ENCODE data around the gene PLPP2.

PLPP2 gene

GRCh38 chr19:328025-328505, 36.9 kb upstream of the PLPP2 start:
- Histone ChIP-seq H3K27ac (ENCODE audit: low read depth, low read length) (no peak overlapping the region), H3K36me3 (ENCODE audit: control insufficient read depth, insufficient read depth, low read length) (peaks cover 87% of the 10 kb centered on the region), H3K9ac (ENCODE audit: low read length) (no peak overlapping the region), H3K4me3 (ENCODE audit: low read depth, low read length) (no peak overlapping the region), H3K4me1 (ENCODE audit: control insufficient read depth, insufficient read depth, low read length) (no peaks in the 10 kb centered on the region), H3K27me3 (ENCODE audit: control insufficient read depth, insufficient read depth, low read length) (no peaks in the 10 kb centered on the region), H3K9me3 (ENCODE audit: control insufficient read depth, insufficient read depth, low read depth, low read length) (peaks cover 26% of the 10 kb centered on the region)

DNA sequence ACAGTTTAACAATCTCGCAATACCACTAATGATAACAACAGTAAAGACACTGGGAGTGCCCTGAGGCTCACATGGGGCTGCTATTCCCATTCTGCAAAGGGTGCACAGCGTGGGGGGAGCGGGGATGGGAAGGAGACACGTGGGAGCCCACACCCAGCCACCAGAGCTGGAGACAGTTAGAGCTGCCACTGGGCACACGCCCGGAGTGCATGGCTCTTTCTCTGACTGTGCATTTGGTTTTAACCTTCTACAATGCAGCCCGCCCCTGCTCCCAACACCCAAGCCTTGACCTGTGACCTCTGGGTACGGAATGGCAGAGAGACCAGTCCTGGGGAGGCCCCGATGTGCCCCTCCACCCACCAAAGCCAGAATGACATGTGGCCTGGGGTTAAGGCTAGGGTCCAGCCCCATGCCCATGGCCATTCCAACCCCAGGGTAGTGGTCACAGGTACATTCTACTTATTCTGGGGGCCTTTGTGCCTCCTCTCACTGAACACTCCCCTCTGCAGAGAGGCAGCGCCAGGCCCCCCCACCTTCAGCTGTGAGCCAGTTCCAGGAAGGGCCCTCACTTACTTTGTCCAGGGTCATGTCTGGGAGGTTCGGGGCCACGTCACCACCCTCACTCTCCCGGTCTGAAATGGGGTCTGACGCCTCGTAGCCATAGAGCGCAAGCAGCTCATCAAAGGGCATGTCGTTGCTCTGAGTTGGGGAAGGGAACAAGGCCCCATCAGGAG, 36.3 kb upstream of the PLPP2 start:
- Histone ChIP-seq H3K9me3 (ENCODE audit: control insufficient read depth, insufficient read depth, low read depth, low read length) (peaks cover 32% of the 10 kb centered on the region), H3K36me3 (ENCODE audit: control insufficient read depth, insufficient read depth, low read length) (peaks cover 93% of the 10 kb centered on the region), H3K9ac (ENCODE audit: low read length) (no peak overlapping the region), H3K27me3 (ENCODE audit: control insufficient read depth, insufficient read depth, low read length) (no peaks in the 10 kb centered on the region), H3K4me1 (ENCODE audit: control insufficient read depth, insufficient read depth, low read length) (no peaks in the 10 kb centered on the region), H3K4me3 (ENCODE audit: low read depth, low read length) (no peak overlapping the region), H3K27ac (ENCODE audit: low read depth, low read length) (no peak overlapping the region)

GRCh38 chr19:326871-327270, 35.7 kb upstream of the PLPP2 start:
- no peak overlapping the region for H3K9ac ChIP-seq (ENCODE audit: low read length)
- no peak overlapping the region for H3K27ac ChIP-seq (ENCODE audit: low read depth, low read length)
- H3K27me3 ChIP-seq (ENCODE audit: control insufficient read depth, insufficient read depth, low read length): no peaks in the 10 kb centered on the region
- H3K4me3 ChIP-seq (ENCODE audit: low read depth, low read length): no peak overlapping the region
- peaks cover 35% of the 10 kb centered on the region for H3K9me3 ChIP-seq (ENCODE audit: control insufficient read depth, insufficient read depth, low read depth, low read length)
- H3K4me1 ChIP-seq (ENCODE audit: control insufficient read depth, insufficient read depth, low read length): no peaks in the 10 kb centered on the region
- peaks cover 99% of the 10 kb centered on the region for H3K36me3 ChIP-seq (ENCODE audit: control insufficient read depth, insufficient read depth, low read length)

DNA sequence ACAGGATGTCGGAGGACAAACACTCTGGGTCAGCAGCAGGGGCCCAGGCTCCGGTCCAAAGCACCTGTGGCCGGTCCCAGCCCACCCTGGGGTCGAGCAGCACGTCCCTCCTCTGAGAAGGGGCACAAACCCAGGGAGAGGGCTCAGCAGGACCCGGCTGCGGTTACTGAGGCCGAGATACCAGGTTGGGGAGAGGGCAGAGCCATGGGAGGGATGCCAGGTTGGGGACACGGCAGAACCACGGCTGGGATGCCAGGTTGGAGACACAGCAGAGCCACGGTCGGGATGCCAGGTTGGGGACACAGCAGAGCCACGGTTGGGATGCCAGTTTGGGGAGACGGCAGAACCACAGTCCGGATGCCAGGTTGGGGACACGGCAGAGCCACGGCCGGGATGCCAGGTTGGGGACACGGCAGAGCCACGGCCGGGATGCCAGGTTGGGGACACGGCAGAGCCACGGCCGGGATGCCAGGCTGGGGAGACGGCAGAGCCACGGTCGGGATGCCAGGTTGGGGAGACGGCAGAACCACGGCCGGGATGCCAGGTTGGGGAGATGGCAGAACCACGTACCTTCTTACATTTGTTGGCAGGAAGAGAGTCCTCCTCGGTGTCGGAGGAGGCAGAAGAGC, 34.8 kb upstream of the PLPP2 start:
- no peaks in the 10 kb centered on the region for H3K4me1 ChIP-seq (ENCODE audit: control insufficient read depth, insufficient read depth, low read length)
- peaks cover 36% of the 10 kb centered on the region for H3K9me3 ChIP-seq (ENCODE audit: control insufficient read depth, insufficient read depth, low read depth, low read length)
- no peaks in the 10 kb centered on the region for H3K27me3 ChIP-seq (ENCODE audit: control insufficient read depth, insufficient read depth, low read length)
- no peak overlapping the region for H3K27ac ChIP-seq (ENCODE audit: low read depth, low read length)
- peaks cover 98% of the 10 kb centered on the region for H3K36me3 ChIP-seq (ENCODE audit: control insufficient read depth, insufficient read depth, low read length)
- H3K9ac ChIP-seq (ENCODE audit: low read length): no peak overlapping the region
- H3K4me3 ChIP-seq (ENCODE audit: low read depth, low read length): no peak overlapping the region

- no peak overlapping the region for H3K4me3 ChIP-seq (ENCODE audit: low read depth, low read length)
- H3K27me3 ChIP-seq (ENCODE audit: control insufficient read depth, insufficient read depth, low read length): no peaks in the 10 kb centered on the region
- H3K36me3 ChIP-seq (ENCODE audit: control insufficient read depth, insufficient read depth, low read length): peaks cover 98% of the 10 kb centered on the region
- no peaks in the 10 kb centered on the region for H3K4me1 ChIP-seq (ENCODE audit: control insufficient read depth, insufficient read depth, low read length)
- peaks cover 40% of the 10 kb centered on the region for H3K9me3 ChIP-seq (ENCODE audit: control insufficient read depth, insufficient read depth, low read depth, low read length)
- H3K27ac ChIP-seq (ENCODE audit: low read depth, low read length): no peak overlapping the region
- no peak overlapping the region for H3K9ac ChIP-seq (ENCODE audit: low read length)
These were observed 34.2 kb upstream of the PLPP2 start for GRCh38 chr19:325173-325936.

DNA sequence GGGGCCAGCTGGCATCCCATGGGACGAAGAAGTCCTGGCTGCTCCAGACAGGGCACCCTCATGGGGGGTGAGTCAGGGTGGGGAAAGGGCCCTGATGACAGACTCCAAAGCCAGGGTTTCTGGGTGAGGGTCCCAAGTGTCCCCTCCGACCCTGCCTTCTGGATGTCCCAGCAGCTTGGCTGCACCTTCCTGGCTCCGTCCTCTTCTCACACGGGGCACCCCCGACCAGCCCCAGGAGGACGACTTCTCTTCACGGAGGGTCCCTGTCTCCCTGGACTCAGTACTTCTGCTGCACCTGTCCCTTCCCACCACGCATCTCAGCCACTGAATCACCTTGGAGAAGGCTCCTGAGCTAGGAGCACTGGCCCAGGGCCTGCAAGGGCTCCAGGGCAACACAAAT, 33.5 kb upstream of the PLPP2 start:
- Histone ChIP-seq H3K9me3 (ENCODE audit: control insufficient read depth, insufficient read depth, low read depth, low read length) (peaks cover 40% of the 10 kb centered on the region), H3K27me3 (ENCODE audit: control insufficient read depth, insufficient read depth, low read length) (no peaks in the 10 kb centered on the region), H3K36me3 (ENCODE audit: control insufficient read depth, insufficient read depth, low read length) (peaks cover 98% of the 10 kb centered on the region)

DNA sequence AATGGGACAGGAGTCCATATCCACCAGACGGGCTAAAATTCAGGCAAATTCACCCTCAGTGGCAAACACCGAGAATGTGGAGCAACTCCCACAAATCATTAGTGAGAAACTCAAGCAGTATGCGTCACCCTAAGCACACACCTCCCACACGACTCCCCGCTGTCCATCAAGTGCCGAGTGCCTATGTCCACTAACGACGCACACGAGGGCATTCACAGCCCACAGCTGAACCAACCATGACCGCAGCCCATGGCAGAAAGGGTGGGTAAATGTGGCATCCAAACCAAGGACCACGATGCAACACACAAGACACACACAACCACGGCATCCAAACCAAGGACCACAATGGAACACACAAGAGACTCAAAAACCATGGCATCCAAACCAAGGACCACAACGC, 31.4 kb upstream of the PLPP2 start:
- Histone ChIP-seq H3K9me3 (ENCODE audit: control insufficient read depth, insufficient read depth, low read depth, low read length) (peaks cover 39% of the 10 kb centered on the region), H3K27me3 (ENCODE audit: control insufficient read depth, insufficient read depth, low read length) (no peaks in the 10 kb centered on the region), H3K4me3 (ENCODE audit: low read depth, low read length) (no peak overlapping the region), H3K36me3 (ENCODE audit: control insufficient read depth, insufficient read depth, low read length) (peaks cover 94% of the 10 kb centered on the region), H3K4me1 (ENCODE audit: control insufficient read depth, insufficient read depth, low read length) (no peaks in the 10 kb centered on the region), H3K27ac (ENCODE audit: low read depth, low read length) (no peak overlapping the region), H3K9ac (ENCODE audit: low read length) (no peak overlapping the region)

More for the DNA sequence above, 33.5 kb upstream of the PLPP2 start:
- no peaks in the 10 kb centered on the region for H3K4me1 ChIP-seq (ENCODE audit: control insufficient read depth, insufficient read depth, low read length)
- no peak overlapping the region for H3K4me3 ChIP-seq (ENCODE audit: low read depth, low read length)
- H3K27ac ChIP-seq (ENCODE audit: low read depth, low read length): no peak overlapping the region
- H3K9ac ChIP-seq (ENCODE audit: low read length): no peak overlapping the region

DNA sequence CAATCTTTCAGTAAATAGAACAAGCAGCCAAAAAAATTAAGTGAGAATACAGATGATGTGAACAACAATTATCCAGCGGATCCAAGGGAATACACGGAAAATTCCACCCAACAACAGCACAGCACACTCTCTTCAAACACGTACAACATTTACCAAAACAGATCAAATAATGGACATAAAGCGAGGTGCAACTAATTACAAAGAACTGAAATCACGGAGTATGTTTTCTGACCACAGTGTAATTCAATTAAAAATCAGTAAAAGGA, 27.2 kb upstream of the PLPP2 start:
- Histone ChIP-seq H3K4me1 (ENCODE audit: control insufficient read depth, insufficient read depth, low read length) (no peaks in the 10 kb centered on the region), H3K36me3 (ENCODE audit: control insufficient read depth, insufficient read depth, low read length) (peaks cover 87% of the 10 kb centered on the region), H3K27me3 (ENCODE audit: control insufficient read depth, insufficient read depth, low read length) (no peaks in the 10 kb centered on the region), H3K9ac (ENCODE audit: low read length) (no peak overlapping the region), H3K4me3 (ENCODE audit: low read depth, low read length) (no peak overlapping the region), H3K27ac (ENCODE audit: low read depth, low read length) (no peak overlapping the region), H3K9me3 (ENCODE audit: control insufficient read depth, insufficient read depth, low read depth, low read length) (peaks cover 34% of the 10 kb centered on the region)

DNA sequence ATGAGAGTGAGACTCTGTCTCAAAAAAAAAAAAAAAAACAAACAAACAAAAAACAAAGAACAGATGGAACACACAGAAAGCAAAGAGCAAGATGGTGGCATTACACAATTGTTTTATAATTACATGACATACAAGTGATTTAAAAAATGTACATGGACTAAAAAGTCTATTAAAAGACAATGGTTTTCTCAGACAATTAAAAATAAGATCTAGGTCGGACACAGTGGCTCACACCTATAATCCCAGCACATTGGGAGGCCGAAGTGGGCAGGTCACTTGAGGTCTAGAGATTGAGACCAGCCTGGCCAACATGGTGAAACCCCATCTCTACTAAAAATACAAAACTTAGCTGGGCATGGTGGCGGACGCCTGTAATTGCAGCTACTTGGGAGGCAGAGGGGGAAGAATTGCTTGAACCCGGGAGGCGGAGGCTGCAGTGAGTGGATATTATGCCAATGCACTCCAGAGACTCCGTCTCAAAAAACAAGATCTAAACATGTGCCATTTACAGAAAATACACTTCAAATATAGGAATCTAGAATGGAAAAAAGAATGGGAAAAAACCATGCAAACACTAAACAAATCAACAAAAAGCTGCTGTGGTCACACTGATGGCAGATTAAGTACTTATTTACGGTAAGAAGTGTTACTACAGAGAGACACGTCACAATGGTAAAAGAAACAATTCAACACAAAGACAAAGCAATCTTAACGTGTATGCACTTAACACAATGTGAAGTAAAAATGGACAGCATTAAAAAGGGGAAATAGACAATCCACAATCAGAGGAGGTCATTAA, 26.7 kb upstream of the PLPP2 start:
- no peak overlapping the region for H3K4me3 ChIP-seq (ENCODE audit: low read depth, low read length)
- H3K27me3 ChIP-seq (ENCODE audit: control insufficient read depth, insufficient read depth, low read length): no peaks in the 10 kb centered on the region
- peaks cover 87% of the 10 kb centered on the region for H3K36me3 ChIP-seq (ENCODE audit: control insufficient read depth, insufficient read depth, low read length)
- H3K9ac ChIP-seq (ENCODE audit: low read length): no peak overlapping the region
- H3K27ac ChIP-seq (ENCODE audit: low read depth, low read length): no peak overlapping the region
- H3K9me3 ChIP-seq (ENCODE audit: control insufficient read depth, insufficient read depth, low read depth, low read length): peaks cover 29% of the 10 kb centered on the region
- H3K4me1 ChIP-seq (ENCODE audit: control insufficient read depth, insufficient read depth, low read length): no peaks in the 10 kb centered on the region

- Histone ChIP-seq H3K9ac (ENCODE audit: low read length) (no peak overlapping the region), H3K9me3 (ENCODE audit: control insufficient read depth, insufficient read depth, low read depth, low read length) (peaks cover 16% of the 10 kb centered on the region), H3K27me3 (ENCODE audit: control insufficient read depth, insufficient read depth, low read length) (no peaks in the 10 kb centered on the region), H3K27ac (ENCODE audit: low read depth, low read length) (no peak overlapping the region), H3K4me3 (ENCODE audit: low read depth, low read length) (no peak overlapping the region), H3K4me1 (ENCODE audit: control insufficient read depth, insufficient read depth, low read length) (no peaks in the 10 kb centered on the region), H3K36me3 (ENCODE audit: control insufficient read depth, insufficient read depth, low read length) (peaks cover 81% of the 10 kb centered on the region)
These were observed 24.6 kb upstream of the PLPP2 start for GRCh38 chr19:315811-316210.

Measured in HUES6 (cell line).